Kidney tubule cell (primary cell): ENCODE results near the gene NPM1.
A peak's percentile ranks its signal among the peaks of the same experiment; 100 is the strongest.
"Not testable (repeated sequence)": the region's sequence is repeated elsewhere in the genome, so short reads cannot be mapped to it uniquely, and the experiment has no call there.

ENCODE experiments used
- DNase-seq: peaks from one replicate; pipeline ENCODE4 v3.0.0-alpha.2; 2018; ENCODE audit warnings: low spot score

The NPM1 gene, protein sequence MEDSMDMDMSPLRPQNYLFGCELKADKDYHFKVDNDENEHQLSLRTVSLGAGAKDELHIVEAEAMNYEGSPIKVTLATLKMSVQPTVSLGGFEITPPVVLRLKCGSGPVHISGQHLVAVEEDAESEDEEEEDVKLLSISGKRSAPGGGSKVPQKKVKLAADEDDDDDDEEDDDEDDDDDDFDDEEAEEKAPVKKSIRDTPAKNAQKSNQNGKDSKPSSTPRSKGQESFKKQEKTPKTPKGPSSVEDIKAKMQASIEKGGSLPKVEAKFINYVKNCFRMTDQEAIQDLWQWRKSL

DNA sequence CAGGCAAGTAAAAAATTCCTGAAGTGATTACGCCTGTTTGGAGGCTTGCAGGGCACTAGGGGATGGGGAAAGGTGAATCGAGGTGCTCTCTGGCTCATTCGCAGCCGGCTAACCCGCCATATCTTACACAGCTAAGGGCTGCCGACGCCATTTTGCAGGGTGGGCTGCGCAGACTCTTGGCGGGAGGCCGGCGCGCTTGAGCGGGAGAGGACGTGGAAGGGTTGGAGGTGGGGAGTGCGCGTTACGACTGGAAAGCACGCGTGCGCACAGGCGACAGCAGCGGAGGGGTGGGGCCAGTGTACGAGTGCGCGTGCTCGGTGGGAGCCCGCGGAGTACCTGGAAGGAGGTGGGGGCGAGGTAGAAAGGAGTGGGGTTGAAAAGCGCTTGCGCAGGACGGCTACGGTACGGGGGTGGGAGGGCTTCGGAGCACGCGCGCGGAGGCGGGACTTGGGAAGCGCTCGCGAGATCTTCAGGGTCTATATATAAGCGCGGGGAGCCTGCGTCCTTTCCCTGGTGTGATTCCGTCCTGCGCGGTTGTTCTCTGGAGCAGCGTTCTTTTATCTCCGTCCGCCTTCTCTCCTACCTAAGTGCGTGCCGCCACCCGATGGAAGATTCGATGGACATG lies at the start of gene NPM1:
Gene NPM1 (plus strand): TSS at position 505 of the 625 bp plus-strand sequence. CDS start 100 bp downstream, at position 605.
- peak; percentile 99 for DNase-seq

- DNase-seq: no peak
Observed at GRCh38 chr5:171340042-171340441, 47.6 kb upstream of the NPM1 start.

- DNase-seq: no peak
Observed at GRCh38 chr5:171340491-171340890, 47.2 kb upstream of the NPM1 start.

DNA sequence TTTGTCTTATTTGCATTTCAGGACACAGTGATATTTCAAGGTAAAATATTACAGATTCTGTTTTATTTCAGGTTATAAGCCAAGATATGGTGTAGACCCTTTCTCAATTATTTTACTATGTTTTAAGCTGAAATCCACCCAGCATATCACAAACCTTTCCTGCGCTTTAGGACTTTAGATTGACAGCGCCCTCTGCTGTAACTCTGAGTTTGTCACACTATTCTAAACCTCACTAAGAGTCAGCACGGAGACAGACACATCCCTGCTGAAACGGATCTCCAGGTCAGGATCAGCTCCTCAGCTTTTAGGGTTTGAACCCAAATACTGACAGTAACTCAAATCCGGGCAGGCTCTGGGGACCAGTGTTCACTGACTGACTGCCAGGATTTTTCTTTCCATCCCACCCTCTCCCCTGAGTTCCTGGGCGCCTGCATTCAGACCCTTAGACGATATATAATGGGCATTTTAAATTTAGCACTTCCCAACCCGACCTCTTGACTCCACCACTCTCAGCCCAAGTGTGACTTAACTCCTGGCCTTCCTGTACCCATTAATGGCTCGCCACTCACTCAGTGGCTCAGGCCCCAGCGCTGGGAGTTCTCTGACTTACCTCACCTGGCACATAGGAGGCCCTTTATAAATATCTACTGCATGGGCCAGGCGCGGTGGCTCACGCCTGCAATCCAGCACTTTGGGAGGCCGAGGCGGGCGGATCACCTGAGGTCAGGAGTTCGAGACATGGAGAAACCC lies 45.1 kb upstream of the NPM1 start:
- DNase-seq: peak; percentile 65

GRCh38 chr5:171344936-171345608 lies 42.6 kb upstream of the NPM1 start:
- no peak for DNase-seq

DNA sequence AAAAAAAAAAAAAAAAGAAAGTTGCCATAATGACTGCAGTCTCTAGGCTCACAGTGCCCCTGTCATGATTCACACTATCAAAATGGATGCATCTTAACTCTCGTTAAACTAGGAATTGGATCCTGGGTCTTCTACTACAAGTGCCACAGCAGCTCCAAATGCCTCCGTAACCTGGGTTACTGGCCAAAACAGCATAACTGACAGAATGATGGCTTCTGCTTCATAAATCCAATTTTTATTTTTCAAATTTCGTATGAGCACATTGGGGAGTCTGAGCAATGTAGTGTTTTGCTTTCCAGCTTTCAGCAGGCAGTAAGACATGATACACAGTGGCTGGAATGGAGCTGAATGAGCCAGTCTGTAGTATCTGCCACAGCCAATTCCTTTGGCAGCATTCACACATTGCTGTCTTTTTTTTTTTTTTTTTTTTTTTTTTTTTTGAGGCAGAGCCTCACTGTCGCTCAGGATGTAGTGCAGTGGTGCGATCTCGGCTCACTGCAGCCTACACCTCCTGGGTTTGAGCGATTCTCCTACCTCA lies 36.0 kb upstream of the NPM1 start:
- DNase-seq: no peak

GRCh38 chr5:171355302-171355724 lies 32.3 kb upstream of the NPM1 start:
- DNase-seq: no peak

GRCh38 chr5:171357843-171358242 lies 29.8 kb upstream of the NPM1 start:
- no peak for DNase-seq

DNA sequence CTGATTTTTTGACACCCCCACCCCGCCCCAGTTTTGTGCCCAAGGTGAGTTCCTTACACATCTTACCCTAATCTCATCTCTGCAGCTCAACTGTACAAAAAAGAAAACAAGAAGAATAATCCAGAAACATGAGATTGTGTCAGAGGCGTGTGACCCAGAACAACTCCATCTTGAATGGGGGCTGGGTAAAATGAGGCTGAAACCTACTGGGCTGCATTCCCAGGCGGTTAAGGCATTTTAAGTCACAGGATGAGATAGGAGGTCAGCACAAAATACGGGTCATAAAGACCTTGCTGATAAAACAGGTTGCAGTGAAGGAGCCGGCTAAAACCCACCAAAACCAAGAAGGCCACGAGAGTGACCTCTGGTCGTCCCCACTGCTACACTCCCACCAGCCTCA lies 26.5 kb upstream of the NPM1 start:
- not testable (repeated sequence) for DNase-seq

DNA sequence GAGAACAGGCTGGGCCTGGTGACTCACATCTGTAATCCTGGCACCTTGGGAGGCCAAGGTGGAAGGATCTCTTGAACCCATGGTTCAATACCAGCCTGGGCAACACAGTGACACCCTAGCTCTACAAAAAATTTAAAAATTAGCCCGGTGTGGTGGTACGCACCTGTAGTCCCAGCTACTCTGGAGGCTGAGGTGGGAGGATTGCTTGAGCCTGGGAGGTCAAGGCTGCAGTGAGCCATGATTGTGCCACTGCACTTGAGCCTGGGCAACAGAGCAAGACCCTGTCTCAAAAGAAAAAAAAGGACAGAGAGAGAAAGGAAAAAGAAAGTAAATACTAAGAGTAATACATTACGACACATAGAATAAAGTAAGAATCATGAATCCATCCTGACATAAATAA lies 24.4 kb upstream of the NPM1 start:
- not testable (repeated sequence) for DNase-seq

- no peak for DNase-seq
Observed at GRCh38 chr5:171363846-171364245, 23.8 kb upstream of the NPM1 start.

GRCh38 chr5:171365351-171365750 lies 22.3 kb upstream of the NPM1 start:
- no peak for DNase-seq

- no peak for DNase-seq
Observed at GRCh38 chr5:171366645-171367044, 21.0 kb upstream of the NPM1 start.

- DNase-seq: peak; percentile 93
Observed at GRCh38 chr5:171367424-171368370, 20.0 kb upstream of the NPM1 start.

GRCh38 chr5:171369056-171369455 lies 18.6 kb upstream of the NPM1 start:
- no peak for DNase-seq

DNA sequence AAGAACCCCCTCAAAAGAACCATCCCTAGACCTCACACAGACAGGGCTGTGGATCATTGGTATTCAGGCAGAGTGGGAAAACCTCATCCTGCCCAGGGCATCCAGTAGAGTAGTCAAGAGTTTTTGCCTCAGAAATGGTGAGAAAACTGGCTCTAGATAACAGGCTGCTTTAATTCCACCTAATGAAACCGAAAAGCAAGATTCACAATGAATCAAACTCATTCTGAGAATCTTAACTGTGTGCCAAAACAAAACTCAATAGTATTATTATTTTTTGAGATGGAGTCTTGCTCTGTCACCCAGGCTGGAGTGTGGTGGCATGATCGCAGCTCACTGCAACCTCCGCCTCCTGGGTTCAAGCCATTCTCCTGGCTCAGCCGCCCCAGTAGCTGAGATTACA lies 17.8 kb upstream of the NPM1 start:
- no peak for DNase-seq

DNA sequence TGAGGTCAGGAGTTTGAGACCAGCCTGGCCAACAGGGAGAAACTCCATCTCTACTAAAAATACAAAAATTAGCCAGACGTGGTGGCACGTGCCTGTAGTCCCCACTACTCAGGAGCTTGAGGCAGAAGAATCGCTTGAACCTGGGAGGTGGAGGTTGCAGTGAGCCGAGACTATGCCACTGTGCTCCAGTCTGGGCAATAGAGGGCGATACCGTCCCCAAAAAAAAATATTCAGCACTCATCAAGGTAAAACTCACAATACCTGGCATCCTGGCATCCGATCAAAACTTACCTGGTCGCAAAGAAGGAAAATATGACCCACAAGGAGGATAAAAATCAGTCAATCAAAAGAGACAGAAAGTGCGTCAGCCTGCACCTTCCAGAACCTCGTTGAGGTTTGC lies 16.8 kb upstream of the NPM1 start:
- not testable (repeated sequence) for DNase-seq

DNA sequence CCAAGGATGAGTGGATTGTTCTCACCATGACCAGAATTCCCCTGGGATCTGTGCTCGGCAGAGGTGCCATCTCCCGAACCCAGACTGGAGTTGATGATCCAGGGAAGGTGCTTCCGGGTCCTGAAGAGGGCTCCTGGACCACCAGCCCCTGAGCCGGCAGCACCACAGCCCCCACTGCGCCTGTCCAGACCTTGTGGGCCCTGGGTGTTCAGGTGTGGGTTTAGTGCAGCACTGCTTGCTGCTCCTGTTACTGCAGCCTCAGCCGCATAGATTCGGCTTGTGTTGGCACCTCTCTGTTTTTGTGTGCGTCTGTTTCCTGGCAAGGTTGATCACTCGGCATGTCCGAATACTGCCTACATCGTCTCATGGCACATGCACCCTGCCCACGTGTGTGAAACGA lies 16.3 kb upstream of the NPM1 start:
- no peak for DNase-seq

GRCh38 chr5:171379961-171380360 lies 7.7 kb upstream of the NPM1 start:
- DNase-seq: no peak

- DNase-seq: peak; percentile 31
Observed at GRCh38 chr5:171384416-171384815, 3.2 kb upstream of the NPM1 start.

- peak; percentile 74 for DNase-seq
Observed at GRCh38 chr5:171384999-171385398, 2.6 kb upstream of the NPM1 start.
